MM.1S (cell line): ENCODE results near the gene SEPTIN10.
A peak's percentile ranks its signal among the peaks of the same experiment; 100 is the strongest.

ENCODE experiments used
- CTCF ChIP-seq: fragments of 300-600 bp; sonication (generic); IDR thresholded peaks from 2 replicates; pipeline ENCODE4 v1.5.1; 2016; ENCODE audit warnings: antibody characterized with exemption, low read length, mixed read lengths
- EZH2 ChIP-seq: fragments of 300-600 bp; sonication (generic); optimal IDR thresholded peaks from 2 replicates; pipeline ENCODE3; 2017; ENCODE audit warnings: low read depth, mild to moderate bottlenecking, antibody characterized with exemption, low read length, mixed read lengths
- EZH2phosphoT487 ChIP-seq: fragments of 300-600 bp; sonication (generic); IDR thresholded peaks from 2 replicates; pipeline ENCODE4 v1.6.1; 2018; ENCODE audit warnings: antibody characterized with exemption, low read length

DNA sequence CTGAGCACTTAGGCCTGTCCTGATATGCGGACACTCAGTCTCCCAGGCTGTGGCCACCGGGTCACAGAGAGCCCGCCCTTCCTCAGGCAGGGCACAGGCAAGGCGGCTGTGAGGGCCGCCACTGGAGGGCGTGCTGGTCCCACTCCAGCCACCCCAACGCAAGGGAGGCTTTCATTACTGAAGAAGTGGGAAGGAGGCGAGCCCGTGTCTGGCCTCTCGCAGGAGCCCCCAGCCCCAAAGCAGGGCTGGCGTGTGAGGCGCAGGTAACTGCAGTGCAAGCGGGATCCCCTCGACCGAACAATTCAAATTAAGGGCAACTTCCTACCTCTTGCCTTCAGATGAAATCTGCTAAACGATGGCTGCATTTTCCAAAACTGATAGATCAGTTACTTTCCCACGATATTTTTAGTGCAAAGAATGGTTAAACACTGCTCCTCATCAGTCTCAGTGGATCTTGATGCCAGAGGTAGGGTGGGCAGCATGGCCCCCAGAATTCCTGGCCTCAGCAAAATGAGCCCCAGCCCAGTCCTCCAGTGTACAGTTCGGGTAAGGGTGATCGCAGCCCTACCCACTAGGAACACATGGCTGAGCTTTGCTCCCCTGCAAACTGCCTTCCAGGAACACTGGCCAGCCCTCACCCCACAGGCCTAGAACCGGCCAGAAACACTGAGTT, 97.2 kb downstream of the SEPTIN10 start:
- TF ChIP-seq CTCF = peak; percentile 93
- TF ChIP-seq EZH2phosphoT487 = no peak
- TF ChIP-seq EZH2 = no peak
